Measurements from ENCODE around the gene OTUB1. TPM values are rescaled to one million over a fixed set of nuclear protein-coding genes. Genes with fewer than 3 reads are reported as not detected.

OTUB1 gene
- total RNA-seq, 4 donors from 2014 or later, result 57.7 to 70.5 (median 65.4) TPM

DNA sequence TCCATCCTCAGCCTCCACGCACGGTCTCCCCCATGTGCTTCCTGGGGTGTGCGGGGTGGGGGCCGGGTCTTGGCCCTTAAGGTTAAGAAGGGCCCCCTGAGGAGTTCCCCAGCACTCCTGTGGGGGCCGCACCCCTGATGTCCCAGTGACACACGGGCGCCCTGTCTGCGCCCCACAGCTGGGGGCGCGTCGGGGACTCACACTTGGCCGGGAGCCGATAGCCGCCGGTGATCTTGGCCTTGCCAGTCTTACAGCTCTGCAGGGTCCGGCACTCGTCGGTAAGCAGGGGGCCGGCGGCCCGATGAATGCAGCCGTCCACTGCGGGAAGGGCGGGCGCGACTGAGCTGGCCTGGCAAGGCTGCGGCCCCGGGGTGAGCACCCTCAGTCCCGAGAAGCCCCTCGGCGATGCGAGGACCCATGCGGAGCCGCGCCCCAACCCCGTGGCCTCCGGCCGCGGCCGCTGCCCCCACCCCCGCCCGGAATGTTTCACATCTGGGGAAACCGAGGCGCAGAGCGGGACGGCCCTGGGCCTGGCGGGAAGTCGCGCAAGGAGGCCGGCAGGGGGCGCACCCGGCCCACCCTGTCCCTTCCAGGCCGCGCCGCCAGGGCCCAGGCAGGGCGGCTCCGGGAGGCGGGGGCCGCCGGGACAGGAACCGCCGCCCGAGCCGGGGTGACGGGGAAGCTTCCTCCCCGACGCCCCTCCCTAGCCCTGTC is 13.9 kb downstream of the OTUB1 start:
- 0% methylated on average over 8 of the region's 67 CpGs for WGBS
- DNase-seq (ENCODE audit: extremely low spot score), result no peak
- no peak overlapping the region for H3K27ac ChIP-seq (replicated peaks in 1 of 4)

DNA sequence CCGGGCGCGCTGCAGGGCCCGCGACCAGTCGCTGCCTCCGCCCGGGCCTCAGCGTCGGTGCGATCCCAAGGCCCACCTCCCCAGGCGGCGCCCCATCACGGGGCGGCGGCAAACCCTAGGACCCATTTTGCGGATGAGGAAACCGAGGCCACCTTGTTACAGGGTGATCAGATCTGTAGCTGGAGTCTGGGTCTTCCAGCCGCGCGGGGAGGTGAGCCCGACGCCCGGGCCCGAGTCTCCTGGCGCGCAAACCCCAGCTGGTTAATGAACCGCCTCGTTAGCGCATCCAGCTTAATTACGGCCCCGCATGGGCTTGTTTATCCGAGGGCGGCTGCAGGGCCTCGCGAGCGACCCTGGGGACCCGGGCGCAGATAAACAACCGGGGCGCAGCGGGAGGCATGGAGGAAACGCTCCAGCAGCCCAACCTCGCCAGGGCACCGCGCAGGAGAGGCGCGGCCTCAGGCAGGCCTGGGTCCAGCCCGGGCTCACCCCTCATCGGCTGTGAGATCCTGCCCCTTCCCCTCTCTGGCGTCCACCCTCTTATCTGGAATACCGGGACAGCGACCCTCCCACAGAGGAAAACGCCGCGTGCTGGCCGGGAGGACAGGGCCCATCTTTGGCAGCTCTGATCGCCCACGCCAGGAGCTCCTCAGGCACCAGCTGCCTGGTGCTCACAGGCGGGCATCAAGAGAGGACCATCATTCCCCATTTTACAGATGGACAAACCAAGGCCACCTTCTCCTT is 14.7 kb downstream of the OTUB1 start:
- intact Hi-C loops (cut with DNase I), result loop anchor here (1.0 kb wide), 1 partner anchor 147 kb away; no protein-coding TSS in a partner anchor
- no peak for DNase-seq (ENCODE audit: extremely low spot score)
- Histone ChIP-seq H3K4me1 (peaks cover 34 to 45% (median 42%) of the 10 kb centered on the region in 4 donors), H3K9me3 (no peaks in the 10 kb centered on the region), H3K36me3 (peaks cover 25 to 31% (median 29%) of the 10 kb centered on the region in 4 donors), H3K27ac (replicated peaks in 1 of 4) (no peak overlapping the region), H3K4me3 (peak overlapping the region; percentile 46 to 52 (median 48)), H3K27me3 (peaks cover 0 to 20% (median 0%) of the 10 kb centered on the region in 4 donors)
- 32% methylated on average over 25 of the region's 60 CpGs for WGBS
- TF ChIP-seq POLR2AphosphoS5 (IDR thresholded peaks at IDR 0.05), result no peak
- no peak for TF ChIP-seq POLR2A (IDR thresholded peaks at IDR 0.05; ENCODE audit: low read depth)
- TF ChIP-seq EP300 (IDR thresholded peaks at IDR 0.05), result no peak
- TF ChIP-seq, protein P1, sequence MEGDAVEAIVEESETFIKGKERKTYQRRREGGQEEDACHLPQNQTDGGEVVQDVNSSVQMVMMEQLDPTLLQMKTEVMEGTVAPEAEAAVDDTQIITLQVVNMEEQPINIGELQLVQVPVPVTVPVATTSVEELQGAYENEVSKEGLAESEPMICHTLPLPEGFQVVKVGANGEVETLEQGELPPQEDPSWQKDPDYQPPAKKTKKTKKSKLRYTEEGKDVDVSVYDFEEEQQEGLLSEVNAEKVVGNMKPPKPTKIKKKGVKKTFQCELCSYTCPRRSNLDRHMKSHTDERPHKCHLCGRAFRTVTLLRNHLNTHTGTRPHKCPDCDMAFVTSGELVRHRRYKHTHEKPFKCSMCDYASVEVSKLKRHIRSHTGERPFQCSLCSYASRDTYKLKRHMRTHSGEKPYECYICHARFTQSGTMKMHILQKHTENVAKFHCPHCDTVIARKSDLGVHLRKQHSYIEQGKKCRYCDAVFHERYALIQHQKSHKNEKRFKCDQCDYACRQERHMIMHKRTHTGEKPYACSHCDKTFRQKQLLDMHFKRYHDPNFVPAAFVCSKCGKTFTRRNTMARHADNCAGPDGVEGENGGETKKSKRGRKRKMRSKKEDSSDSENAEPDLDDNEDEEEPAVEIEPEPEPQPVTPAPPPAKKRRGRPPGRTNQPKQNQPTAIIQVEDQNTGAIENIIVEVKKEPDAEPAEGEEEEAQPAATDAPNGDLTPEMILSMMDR (IDR thresholded peaks at IDR 0.05), result no peak

More for the DNA sequence above, 13.9 kb downstream of the OTUB1 start:
- Histone ChIP-seq H3K27me3 (peaks cover 0 to 15% (median 0%) of the 10 kb centered on the region in 4 donors), H3K36me3 (peaks cover 33 to 38% (median 36%) of the 10 kb centered on the region in 4 donors), H3K4me3 (peak overlapping the region; percentile 46 to 52 (median 48)), H3K4me1 (peaks cover 34 to 45% (median 42%) of the 10 kb centered on the region in 4 donors), H3K9me3 (no peaks in the 10 kb centered on the region)
- TF ChIP-seq POLR2AphosphoS5 (IDR thresholded peaks at IDR 0.05) (no peak), EP300 (IDR thresholded peaks at IDR 0.05) (no peak)
- TF ChIP-seq, protein P1 (IDR thresholded peaks at IDR 0.05), result peak; percentile 83 to 86 (median 84)
- intact Hi-C loops (cut with DNase I), result loop anchor here (1.0 kb wide), 1 partner anchor 148 kb away; no protein-coding TSS in a partner anchor

DNA sequence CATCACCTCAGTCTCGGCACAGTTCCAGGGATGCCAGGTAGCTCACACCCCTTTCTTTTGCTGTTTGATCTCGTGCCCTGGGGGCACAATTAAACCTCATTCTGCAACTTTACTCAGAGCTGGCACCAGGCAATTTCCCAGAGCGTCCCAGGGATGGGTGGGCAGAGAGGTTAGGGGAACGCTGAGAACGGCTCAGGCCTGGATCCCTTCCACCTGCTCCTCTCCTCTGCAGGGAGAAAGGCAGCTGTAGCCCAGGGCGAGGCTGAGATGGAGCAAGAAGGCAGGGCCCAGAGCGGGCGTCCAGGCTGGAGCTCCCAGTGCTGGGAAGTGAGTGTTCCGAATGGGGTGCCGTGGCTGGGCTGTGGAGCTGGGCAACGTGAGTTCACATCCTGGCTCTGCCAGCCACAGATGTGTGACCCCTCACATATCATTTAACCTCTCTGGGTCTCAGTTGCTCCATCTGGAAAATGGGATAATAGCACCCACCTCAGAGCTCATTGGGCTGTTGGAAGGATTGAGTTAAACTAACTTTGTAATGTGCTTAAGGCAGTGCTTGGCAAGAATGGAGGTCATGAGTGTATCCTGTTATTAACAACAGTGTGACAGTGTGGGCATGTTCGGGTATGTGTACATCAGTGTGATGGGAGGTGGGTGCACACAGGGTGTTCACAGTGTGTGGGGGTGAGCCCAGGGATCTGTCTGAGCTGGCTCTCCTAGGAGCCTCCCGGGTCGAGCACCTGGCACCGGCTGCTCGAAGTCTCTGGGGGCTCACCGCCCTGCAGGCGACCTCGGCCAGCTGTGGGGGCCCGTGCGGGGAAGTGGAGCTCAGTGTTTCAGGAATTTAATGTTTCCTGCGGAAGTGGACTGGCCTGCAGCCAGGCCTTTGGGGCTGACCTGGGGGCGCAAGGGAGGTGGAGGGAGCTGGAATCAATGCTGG is 15.5 kb downstream of the OTUB1 start:
- intact Hi-C loops (cut with DNase I), result no loop called here
- peaks cover 18 to 23% (median 21%) of the 10 kb centered on the region in 4 donors for H3K36me3 ChIP-seq
- 56% methylated on average over 15 of the region's 23 CpGs for WGBS
- H3K27ac ChIP-seq (replicated peaks in 1 of 4), result no peak overlapping the region
- H3K27me3 ChIP-seq, result peaks cover 0 to 24% (median 0%) of the 10 kb centered on the region in 4 donors
- no peak for DNase-seq (ENCODE audit: extremely low spot score)
- H3K9me3 ChIP-seq, result no peaks in the 10 kb centered on the region
- H3K4me3 ChIP-seq, result no peak overlapping the region
- TF ChIP-seq, protein P1 (IDR thresholded peaks at IDR 0.05), result no peak
- TF ChIP-seq EP300 (IDR thresholded peaks at IDR 0.05), result no peak
- no peak for TF ChIP-seq POLR2AphosphoS5 (IDR thresholded peaks at IDR 0.05)
- TF ChIP-seq POLR2A (IDR thresholded peaks at IDR 0.05; ENCODE audit: low read depth), result no peak
- H3K4me1 ChIP-seq, result peaks cover 34 to 51% (median 44%) of the 10 kb centered on the region in 4 donors

DNA sequence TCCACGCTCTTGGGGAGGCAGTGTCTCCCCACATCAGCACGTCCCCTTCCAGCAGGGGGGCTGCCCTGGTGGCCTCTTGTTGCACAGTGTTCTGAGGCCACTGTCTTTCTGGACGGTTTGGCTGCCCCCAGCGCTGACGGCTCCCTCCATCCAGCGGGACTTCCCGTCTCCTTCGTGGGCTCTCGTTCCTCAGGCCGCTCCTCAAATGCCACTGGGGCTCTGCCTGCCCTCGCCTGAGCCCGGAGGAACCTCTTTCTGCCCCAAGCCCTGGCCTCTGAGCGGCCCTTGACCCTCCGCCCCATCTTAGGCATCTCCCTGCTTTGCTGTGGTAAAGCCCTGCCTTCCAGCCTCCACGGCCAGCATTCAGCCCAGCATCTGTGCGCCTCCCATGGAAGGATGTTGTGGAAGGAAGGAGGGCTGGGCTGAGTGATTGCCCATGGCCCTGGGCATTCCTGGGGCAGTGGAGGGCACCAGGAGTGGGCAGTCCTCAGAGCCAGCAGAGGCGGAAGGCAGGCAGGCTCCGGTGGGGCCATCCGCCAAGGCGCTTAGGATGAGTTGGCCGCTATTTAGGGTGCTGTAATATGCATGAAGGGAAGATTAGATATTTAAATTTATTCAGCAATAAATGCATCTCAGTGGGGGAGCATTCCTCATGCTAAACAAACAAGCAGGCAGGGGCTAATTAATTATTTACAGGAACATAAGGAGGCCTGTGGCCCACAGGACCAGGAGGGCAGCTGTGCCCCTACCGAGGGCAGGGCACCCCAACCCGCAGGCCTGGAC is 17.8 kb downstream of the OTUB1 start:
- H3K4me3 ChIP-seq, result no peak overlapping the region
- H3K4me1 ChIP-seq, result peaks cover 49 to 62% (median 56%) of the 10 kb centered on the region in 4 donors
- intact Hi-C loops (cut with DNase I), result no loop called here
- peaks cover 0 to under 1% (median 0%) of the 10 kb centered on the region in 4 donors for H3K36me3 ChIP-seq
- no peaks in the 10 kb centered on the region for H3K9me3 ChIP-seq
- WGBS, result 77% methylated on average over 19 of the region's 23 CpGs
- peaks cover 0 to 20% (median 0%) of the 10 kb centered on the region in 4 donors for H3K27me3 ChIP-seq
- no peak for DNase-seq (ENCODE audit: extremely low spot score)
- TF ChIP-seq EP300 (IDR thresholded peaks at IDR 0.05) (no peak), POLR2A (IDR thresholded peaks at IDR 0.05; ENCODE audit: low read depth) (no peak), POLR2AphosphoS5 (IDR thresholded peaks at IDR 0.05) (no peak)
- TF ChIP-seq, protein P1 (IDR thresholded peaks at IDR 0.05), result no peak
- H3K27ac ChIP-seq (replicated peaks in 1 of 4), result no peak overlapping the region

Measured in esophagus muscularis mucosa (tissue), 4 donors.